ENCODE measurements around the gene OR6C2. TPM values are rescaled to one million over a fixed set of nuclear protein-coding genes. Genes with fewer than 3 reads are reported as not detected.

The OR6C2 gene
- total RNA-seq, 1 experiment from 2014 or later: not detected

DNA sequence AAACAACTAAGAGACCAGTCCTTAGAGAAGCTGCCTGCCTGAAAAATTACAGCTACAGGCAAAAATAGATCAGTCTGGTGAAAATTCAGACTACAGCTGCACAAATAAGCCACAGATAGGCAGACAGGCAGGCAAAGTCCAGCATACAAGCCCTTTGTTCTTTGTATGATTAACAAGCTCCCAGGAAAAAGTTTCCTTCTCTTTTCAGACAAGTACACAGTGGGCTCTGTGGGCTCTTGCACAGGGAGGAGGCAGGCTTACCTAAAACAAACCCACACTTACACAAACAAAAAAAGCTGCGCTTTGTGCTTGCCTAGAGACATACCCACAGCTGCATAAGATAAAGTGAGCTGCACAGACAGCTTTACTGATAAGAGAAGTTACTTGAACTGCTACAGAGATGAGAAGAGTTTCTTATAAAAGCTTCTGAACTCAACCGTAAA lies 56.0 kb downstream of the OR6C2 start:
- Histone ChIP-seq H3K27ac (ENCODE audit: insufficient read length, low read depth, low read length) (no peak overlapping the region), H2BK20ac (ENCODE audit: low read depth, low read length, poor library complexity, severe bottlenecking) (no peak overlapping the region), H4K20me1 (ENCODE audit: control insufficient read depth, insufficient read depth, insufficient read length) (no peaks in the 10 kb centered on the region), H3K79me1 (ENCODE audit: insufficient read depth, low read depth, low read length, poor library complexity, severe bottlenecking) (no peaks in the 10 kb centered on the region), H3K4ac (ENCODE audit: low read depth, low read length) (no peak overlapping the region), H2BK15ac (ENCODE audit: low read depth, low read length) (no peak overlapping the region), H3K18ac (ENCODE audit: insufficient read length, low read depth, low read length) (no peak overlapping the region), H4K8ac (replicated peaks; ENCODE audit: insufficient read length, low read depth, low read length) (no peak overlapping the region), H3K4me2 (ENCODE audit: insufficient read depth, insufficient read length, low read length) (no peak overlapping the region), H2BK5ac (ENCODE audit: insufficient read length, low read length) (no peak overlapping the region), H2BK12ac (ENCODE audit: insufficient read length, low read depth, low read length) (no peak overlapping the region), H2AFZ (ENCODE audit: low read length) (no peak overlapping the region), H3K27me3 (ENCODE audit: insufficient read depth, low read length) (no peaks in the 10 kb centered on the region), H3K23me2 (ENCODE audit: insufficient read length, low read depth, low read length, poor library complexity, severe bottlenecking) (no peaks in the 10 kb centered on the region), H3K56ac (ENCODE audit: insufficient read length, low read depth, low read length) (no peak overlapping the region), H2BK120ac (ENCODE audit: low read depth, low read length, poor library complexity, severe bottlenecking) (no peak overlapping the region), H3K23ac (ENCODE audit: insufficient read length, low read depth, low read length) (no peak overlapping the region), H3K79me2 (ENCODE audit: insufficient read depth, low read length) (no peaks in the 10 kb centered on the region), H2AK5ac (ENCODE audit: insufficient read length, low read length) (no peak overlapping the region), H3K14ac (ENCODE audit: insufficient read depth, low read length) (no peak overlapping the region), H3K4me1 (ENCODE audit: insufficient read depth, low read length) (no peaks in the 10 kb centered on the region; the same call in 1 of the 2 replicates), H3K9ac (ENCODE audit: extremely low read depth, insufficient read length, low read length) (no peak overlapping the region), H4K91ac (ENCODE audit: insufficient read length, low read depth, low read length) (no peak overlapping the region), H3K9me3 (ENCODE audit: control insufficient read depth, low read depth, low read length) (no peaks in the 10 kb centered on the region), H4K5ac (ENCODE audit: insufficient read length, low read depth, low read length) (no peak overlapping the region), H3T11ph (ENCODE audit: low read length) (no peak overlapping the region)
- H3K36me3 Mint-ChIP-seq (ENCODE audit: insufficient read depth in 1 of 3, low read depth in 3 of 3): no peaks in the 10 kb centered on the region
- TF ChIP-seq, protein P1, sequence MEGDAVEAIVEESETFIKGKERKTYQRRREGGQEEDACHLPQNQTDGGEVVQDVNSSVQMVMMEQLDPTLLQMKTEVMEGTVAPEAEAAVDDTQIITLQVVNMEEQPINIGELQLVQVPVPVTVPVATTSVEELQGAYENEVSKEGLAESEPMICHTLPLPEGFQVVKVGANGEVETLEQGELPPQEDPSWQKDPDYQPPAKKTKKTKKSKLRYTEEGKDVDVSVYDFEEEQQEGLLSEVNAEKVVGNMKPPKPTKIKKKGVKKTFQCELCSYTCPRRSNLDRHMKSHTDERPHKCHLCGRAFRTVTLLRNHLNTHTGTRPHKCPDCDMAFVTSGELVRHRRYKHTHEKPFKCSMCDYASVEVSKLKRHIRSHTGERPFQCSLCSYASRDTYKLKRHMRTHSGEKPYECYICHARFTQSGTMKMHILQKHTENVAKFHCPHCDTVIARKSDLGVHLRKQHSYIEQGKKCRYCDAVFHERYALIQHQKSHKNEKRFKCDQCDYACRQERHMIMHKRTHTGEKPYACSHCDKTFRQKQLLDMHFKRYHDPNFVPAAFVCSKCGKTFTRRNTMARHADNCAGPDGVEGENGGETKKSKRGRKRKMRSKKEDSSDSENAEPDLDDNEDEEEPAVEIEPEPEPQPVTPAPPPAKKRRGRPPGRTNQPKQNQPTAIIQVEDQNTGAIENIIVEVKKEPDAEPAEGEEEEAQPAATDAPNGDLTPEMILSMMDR (conservative IDR thresholded peaks at IDR 0.05): no peak
- no peak for DNase-seq
- no peak overlapping the region for H3K27ac Mint-ChIP-seq
- H3K4me1 Mint-ChIP-seq: no peaks in the 10 kb centered on the region
- no peaks in the 10 kb centered on the region for H3K9me3 Mint-ChIP-seq
- no CpG with 5 or more reads among the region's 2 CpGs for WGBS (ENCODE audit: extremely low coverage, insufficient read length, low lambda C conversion rate)
- H3K27me3 Mint-ChIP-seq (ENCODE audit: low read depth): no peaks in the 10 kb centered on the region; the same call in 1 of the 2 replicates
- no peak overlapping the region for H3K4me3 Mint-ChIP-seq
